ENCODE results near the gene VLDLR.
"Not testable (repeated sequence)": the region's sequence is repeated elsewhere in the genome, so short reads cannot be mapped to it uniquely, and the experiment has no call there.

Gene VLDLR

GRCh38 chr9:2664174-2665065 lies 42.8 kb downstream of the VLDLR start:
- DNase-seq: no peak

- DNase-seq: no peak
Measured at GRCh38 chr9:2666569-2666968, 45.0 kb downstream of the VLDLR start.

GRCh38 chr9:2673161-2673560 lies 51.6 kb downstream of the VLDLR start:
- DNase-seq: no peak

GRCh38 chr9:2674141-2674824 lies 52.7 kb downstream of the VLDLR start:
- DNase-seq: no peak

- DNase-seq: no peak
Measured at GRCh38 chr9:2675834-2676233, 54.2 kb downstream of the VLDLR start.

GRCh38 chr9:2676466-2676865 lies 54.9 kb downstream of the VLDLR start:
- DNase-seq: no peak

GRCh38 chr9:2677915-2678889 lies 56.6 kb downstream of the VLDLR start:
- no peak for DNase-seq

- DNase-seq: no peak
Measured at GRCh38 chr9:2679011-2679410, 57.4 kb downstream of the VLDLR start.

GRCh38 chr9:2681981-2682380 lies 60.4 kb downstream of the VLDLR start:
- no peak for DNase-seq

GRCh38 chr9:2686911-2687310 lies 65.3 kb downstream of the VLDLR start:
- DNase-seq: no peak

GRCh38 chr9:2688636-2689035 lies 67.0 kb downstream of the VLDLR start:
- no peak for DNase-seq

GRCh38 chr9:2691212-2691611 lies 69.6 kb downstream of the VLDLR start:
- DNase-seq: no peak

GRCh38 chr9:2691626-2692025 lies 70.0 kb downstream of the VLDLR start:
- no peak for DNase-seq

- DNase-seq: no peak
Measured at GRCh38 chr9:2693056-2693455, 71.5 kb downstream of the VLDLR start.

GRCh38 chr9:2697492-2697891 lies 75.9 kb downstream of the VLDLR start:
- no peak for DNase-seq

GRCh38 chr9:2700398-2700797 lies 78.8 kb downstream of the VLDLR start:
- no peak for DNase-seq

- DNase-seq: no peak
Measured at GRCh38 chr9:2700909-2701550, 79.4 kb downstream of the VLDLR start.

GRCh38 chr9:2704504-2704903 lies 82.9 kb downstream of the VLDLR start:
- no peak for DNase-seq

- DNase-seq: not testable (repeated sequence)
Measured at GRCh38 chr9:2707256-2707655, 85.7 kb downstream of the VLDLR start.
